ENCODE measurements around the gene C18orf63. TPM values are rescaled to one million over a fixed set of nuclear protein-coding genes. Genes with fewer than 3 reads are reported as not detected.

C18orf63 gene
- total RNA-seq, 5 donors from 2014 or later (not counting 1 experiment from before 2014, with no cell fraction given): not detected

- H3K4me3 Mint-ChIP-seq: peak overlapping the region in 1 of 3 donors; percentile 40
- no peaks in the 10 kb centered on the region for H3K9me3 ChIP-seq
- peaks cover 25 to 26% (median 26%) of the 10 kb centered on the region in 3 donors for H3K4me1 Mint-ChIP-seq
- no peak overlapping the region for H3K4me3 ChIP-seq (ENCODE audit: control insufficient read depth in 1 of 2, extremely low read depth in 1 of 2, low read length in 1 of 2)
- no peak overlapping the region for H3K27ac ChIP-seq (ENCODE audit: low read length)
- H3K27me3 Mint-ChIP-seq: no peaks in the 10 kb centered on the region
- POLR2A ChIA-PET: no interaction called here
- H3K27me3 ChIP-seq (replicated peaks in 1 of 2; ENCODE audit: control insufficient read depth in 2 of 2, extremely low read depth in 1 of 2, insufficient read depth in 2 of 2, low read length in 1 of 2): no peaks in the 10 kb centered on the region
- ATAC-seq (replicated peaks in 1 of 4): no peak
- no peak for DNase-seq
- WGBS (ENCODE audit: insufficient coverage): 80% methylated on average over 3 of the region's 4 CpGs
- CTCF ChIA-PET: no interaction called here
- H3K4me1 ChIP-seq (ENCODE audit: control insufficient read depth in 1 of 2, extremely low read depth in 1 of 2, insufficient read depth in 2 of 2, low read length in 2 of 2): peaks cover 0 to 13% of the 10 kb centered on the region in 2 experiments
- H3K27ac Mint-ChIP-seq: peak overlapping the region in 1 of 2 donors; percentile 41
- H3K9me3 Mint-ChIP-seq: no peaks in the 10 kb centered on the region
- H3K36me3 Mint-ChIP-seq: peaks cover 25% of the 10 kb centered on the region
- peaks cover 0 to 4% of the 10 kb centered on the region in 2 donors for H3K36me3 ChIP-seq (ENCODE audit: control insufficient read depth in 2 of 2, extremely low read depth in 1 of 2, insufficient read depth in 1 of 2, low read length in 1 of 2)
Measured at GRCh38 chr18:74281011-74281979, 34.3 kb upstream of the C18orf63 start.

- whole genome bisulfite sequencing (ENCODE audit: insufficient coverage): 73% methylated on average over 9 of the region's 12 CpGs
- H3K4me1 ChIP-seq (ENCODE audit: control insufficient read depth in 1 of 2, extremely low read depth in 1 of 2, insufficient read depth in 2 of 2, low read length in 2 of 2): peaks cover 0 to 13% of the 10 kb centered on the region in 2 experiments
- no peak overlapping the region for H3K4me3 ChIP-seq (ENCODE audit: control insufficient read depth in 1 of 2, extremely low read depth in 1 of 2, low read length in 1 of 2)
- Mint-ChIP-seq H3K4me3 (peak overlapping the region in 1 of 3 donors; percentile 40), H3K27ac (peak overlapping the region in 1 of 2 donors; percentile 64), H3K9me3 (no peaks in the 10 kb centered on the region), H3K4me1 (peaks cover 22 to 31% (median 29%) of the 10 kb centered on the region in 3 donors), H3K27me3 (no peaks in the 10 kb centered on the region), H3K36me3 (peaks cover 20% of the 10 kb centered on the region)
- H3K36me3 ChIP-seq (ENCODE audit: control insufficient read depth in 2 of 2, extremely low read depth in 1 of 2, insufficient read depth in 1 of 2, low read length in 1 of 2): peaks cover 0 to 4% of the 10 kb centered on the region in 2 donors
- POLR2A ChIA-PET: no interaction called here
- ATAC-seq (replicated peaks in 1 of 4) (no peak), DNase-seq (no peak)
- no peaks in the 10 kb centered on the region for H3K9me3 ChIP-seq
- no peak overlapping the region for H3K27ac ChIP-seq (ENCODE audit: low read length)
- CTCF ChIA-PET: no interaction called here
- no peaks in the 10 kb centered on the region for H3K27me3 ChIP-seq (replicated peaks in 1 of 2; ENCODE audit: control insufficient read depth in 2 of 2, extremely low read depth in 1 of 2, insufficient read depth in 2 of 2, low read length in 1 of 2)
Measured at GRCh38 chr18:74281980-74282754, 33.5 kb upstream of the C18orf63 start.

- WGBS (ENCODE audit: insufficient coverage): 60% methylated on average over 7 of the region's 10 CpGs
- peaks cover 14% of the 10 kb centered on the region for H3K36me3 Mint-ChIP-seq
- ATAC-seq (replicated peaks in 1 of 4): peak in 3 of 4 experiments; percentile 27 to 91 (median 43)
Measured at GRCh38 chr18:74282755-74283554, 32.7 kb upstream of the C18orf63 start.

GRCh38 chr18:74283646-74284045, 32.0 kb upstream of the C18orf63 start:
- DNase-seq: no peak
- WGBS (ENCODE audit: insufficient coverage): 92% methylated on average over 4 of the region's 10 CpGs
- H3K4me3 Mint-ChIP-seq: no peak overlapping the region
- peaks cover 8% of the 10 kb centered on the region for H3K36me3 Mint-ChIP-seq
- H3K9me3 Mint-ChIP-seq: no peaks in the 10 kb centered on the region
- no peaks in the 10 kb centered on the region for H3K27me3 Mint-ChIP-seq
- H3K27ac Mint-ChIP-seq: no peak overlapping the region
- peaks cover 26 to 36% (median 33%) of the 10 kb centered on the region in 3 donors for H3K4me1 Mint-ChIP-seq
- no peak for ATAC-seq (replicated peaks in 1 of 4)
- no peaks in the 10 kb centered on the region for H3K36me3 ChIP-seq (ENCODE audit: control insufficient read depth in 2 of 2, extremely low read depth in 1 of 2, insufficient read depth in 1 of 2, low read length in 1 of 2)
- peaks cover 0 to 13% of the 10 kb centered on the region in 2 experiments for H3K4me1 ChIP-seq (ENCODE audit: control insufficient read depth in 1 of 2, extremely low read depth in 1 of 2, insufficient read depth in 2 of 2, low read length in 2 of 2)
- no peak overlapping the region for H3K4me3 ChIP-seq (ENCODE audit: control insufficient read depth in 1 of 2, extremely low read depth in 1 of 2, low read length in 1 of 2)
- H3K27me3 ChIP-seq (replicated peaks in 1 of 2; ENCODE audit: control insufficient read depth in 2 of 2, extremely low read depth in 1 of 2, insufficient read depth in 2 of 2, low read length in 1 of 2): no peaks in the 10 kb centered on the region
- ChIA-PET POLR2A (no interaction called here), CTCF (interaction anchor here in 1 of 2 donors (0.7 kb wide), 1 partner anchor 160 kb away, joined by 27 read pairs; no protein-coding TSS in a partner anchor)
- H3K27ac ChIP-seq (ENCODE audit: low read length): no peak overlapping the region
- H3K9me3 ChIP-seq: no peaks in the 10 kb centered on the region

More at GRCh38 chr18:74282755-74283554, 32.7 kb upstream of the C18orf63 start:
- POLR2A ChIA-PET: no interaction called here
- peaks cover 26 to 34% (median 30%) of the 10 kb centered on the region in 3 donors for H3K4me1 Mint-ChIP-seq
- H3K27me3 ChIP-seq (replicated peaks in 1 of 2; ENCODE audit: control insufficient read depth in 2 of 2, extremely low read depth in 1 of 2, insufficient read depth in 2 of 2, low read length in 1 of 2): no peaks in the 10 kb centered on the region
- DNase-seq: no peak
- CTCF ChIA-PET: no interaction called here
- H3K9me3 Mint-ChIP-seq: no peaks in the 10 kb centered on the region
- no peaks in the 10 kb centered on the region for H3K36me3 ChIP-seq (ENCODE audit: control insufficient read depth in 2 of 2, extremely low read depth in 1 of 2, insufficient read depth in 1 of 2, low read length in 1 of 2)
- H3K9me3 ChIP-seq: no peaks in the 10 kb centered on the region
- peak overlapping the region in 1 of 3 donors; percentile 40 for H3K4me3 Mint-ChIP-seq
- H3K4me3 ChIP-seq (ENCODE audit: control insufficient read depth in 1 of 2, extremely low read depth in 1 of 2, low read length in 1 of 2): no peak overlapping the region
- H3K27me3 Mint-ChIP-seq: no peaks in the 10 kb centered on the region
- H3K27ac ChIP-seq (ENCODE audit: low read length): no peak overlapping the region
- H3K4me1 ChIP-seq (ENCODE audit: control insufficient read depth in 1 of 2, extremely low read depth in 1 of 2, insufficient read depth in 2 of 2, low read length in 2 of 2): peaks cover 0 to 13% of the 10 kb centered on the region in 2 experiments
- H3K27ac Mint-ChIP-seq: peak overlapping the region in 1 of 2 donors; percentile 64

GRCh38 chr18:74284191-74284979, 31.3 kb upstream of the C18orf63 start:
- no peak overlapping the region for H3K4me3 Mint-ChIP-seq
- H3K4me3 ChIP-seq (ENCODE audit: control insufficient read depth in 1 of 2, extremely low read depth in 1 of 2, low read length in 1 of 2): no peak overlapping the region
- ATAC-seq (replicated peaks in 1 of 4): no peak
- H3K36me3 Mint-ChIP-seq: peaks cover 8% of the 10 kb centered on the region
- peaks cover 26 to 36% (median 33%) of the 10 kb centered on the region in 3 donors for H3K4me1 Mint-ChIP-seq
- no peak for DNase-seq
- H3K9me3 Mint-ChIP-seq: no peaks in the 10 kb centered on the region
- no peak overlapping the region for H3K27ac Mint-ChIP-seq
- no peaks in the 10 kb centered on the region for H3K27me3 ChIP-seq (replicated peaks in 1 of 2; ENCODE audit: control insufficient read depth in 2 of 2, extremely low read depth in 1 of 2, insufficient read depth in 2 of 2, low read length in 1 of 2)
- H3K27me3 Mint-ChIP-seq: no peaks in the 10 kb centered on the region
- peaks cover 0 to 13% of the 10 kb centered on the region in 2 experiments for H3K4me1 ChIP-seq (ENCODE audit: control insufficient read depth in 1 of 2, extremely low read depth in 1 of 2, insufficient read depth in 2 of 2, low read length in 2 of 2)
- CTCF ChIA-PET: interaction anchor here (0.7 kb wide), 2 partner anchors 89 to 159 kb away, joined by 6 to 27 read pairs; no protein-coding TSS in a partner anchor
- 69% methylated on average over 4 of the region's 11 CpGs for WGBS (ENCODE audit: insufficient coverage)
- no peaks in the 10 kb centered on the region for H3K36me3 ChIP-seq (ENCODE audit: control insufficient read depth in 2 of 2, extremely low read depth in 1 of 2, insufficient read depth in 1 of 2, low read length in 1 of 2)
- POLR2A ChIA-PET: interaction anchor here in 1 of 2 donors (0.5 kb wide), 1 partner anchor 623 kb away, joined by 5 read pairs; no protein-coding TSS in a partner anchor
- H3K27ac ChIP-seq (ENCODE audit: low read length): no peak overlapping the region
- no peaks in the 10 kb centered on the region for H3K9me3 ChIP-seq

All from T-cell (primary cell).